Measurements from ENCODE around the gene WNT1.

The WNT1 gene

GRCh38 chr12:48970702-48971334, 7.3 kb upstream of the WNT1 start:
- DNase-seq (ENCODE audit: low spot score) = no peak
- POLR2A ChIA-PET (ENCODE audit: low non-redundant PET) = no interaction called here
- CTCF ChIA-PET = interaction anchor here (0.6 to 3.5 kb wide), 2 partner anchors 7 to 827 kb away, joined by 4 to 25 read pairs; partner anchors contain the start of gene WNT1
- no peak for TF ChIP-seq CTCF (conservative IDR thresholded peaks at IDR 0.05; ENCODE audit: low read depth)
- H3K27ac ChIP-seq = no peak overlapping the region

DNA sequence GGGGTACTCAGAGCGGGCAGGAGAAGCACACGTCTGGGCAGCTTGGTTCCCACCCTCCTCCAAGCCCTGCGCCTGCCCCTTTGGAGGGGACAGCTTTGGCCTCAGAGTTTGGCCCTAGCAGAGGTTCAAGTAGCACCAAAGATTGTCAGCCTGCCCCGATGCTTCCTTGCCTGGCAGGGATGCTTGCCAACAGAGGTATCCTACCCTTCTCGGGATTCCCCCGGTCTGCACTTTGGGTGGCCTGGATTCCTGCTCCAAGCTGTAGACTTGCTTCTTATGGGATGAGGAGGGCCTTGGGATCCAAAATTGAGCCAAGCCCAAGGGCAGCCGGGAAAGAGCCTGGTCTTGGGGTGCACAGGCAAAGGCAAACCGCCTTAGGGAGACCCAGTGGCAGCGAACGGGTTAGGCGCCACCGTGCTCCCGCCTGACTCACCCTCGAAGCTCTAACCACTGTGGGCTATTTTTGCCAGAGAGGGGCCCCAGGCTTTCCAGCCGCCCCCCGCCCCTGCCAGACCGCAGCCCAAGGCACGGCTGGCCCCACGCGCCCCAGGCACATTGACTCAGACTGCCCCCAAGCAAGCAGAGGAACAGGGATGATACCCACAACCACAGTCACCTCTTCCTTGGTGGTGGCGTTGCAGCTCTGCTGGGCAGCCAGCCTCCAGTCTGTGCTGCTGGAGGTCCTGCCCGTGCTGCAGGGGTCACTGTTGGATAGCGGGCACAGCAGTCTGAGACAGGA, 5.7 kb upstream of the WNT1 start:
- ChIA-PET POLR2A (ENCODE audit: low non-redundant PET) (no interaction called here), CTCF (no interaction called here)
- H3K27ac ChIP-seq = no peak overlapping the region
- no peak for DNase-seq (ENCODE audit: low spot score)
- TF ChIP-seq CTCF (conservative IDR thresholded peaks at IDR 0.05; ENCODE audit: low read depth) = no peak

DNA sequence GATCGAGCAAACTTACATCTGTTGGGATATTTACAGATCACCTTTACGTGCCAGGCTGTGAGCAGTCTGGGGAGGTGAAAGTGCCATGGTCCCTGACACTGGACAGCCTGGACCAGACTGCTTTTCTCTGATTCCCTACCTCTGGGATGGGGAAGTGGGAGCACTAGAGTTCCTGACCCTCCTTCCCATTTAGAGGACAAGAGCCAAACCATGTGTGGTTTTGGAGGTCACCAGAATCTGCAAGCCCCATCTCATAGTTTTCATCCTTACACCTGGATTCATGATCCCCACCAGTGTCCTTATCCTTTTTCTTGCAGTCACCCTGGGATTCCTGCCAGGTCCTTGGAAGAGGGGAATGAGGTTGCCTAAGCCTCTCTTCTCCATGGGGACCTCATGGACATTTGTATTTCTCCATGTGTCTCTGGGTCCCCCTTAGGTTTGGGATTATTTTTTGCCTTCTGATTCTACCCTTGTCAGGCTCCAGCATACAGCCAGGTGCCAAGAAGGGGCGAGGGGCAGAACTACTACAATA, 5.1 kb upstream of the WNT1 start:
- ChIA-PET POLR2A (ENCODE audit: low non-redundant PET) (no interaction called here), CTCF (no interaction called here)
- no peak overlapping the region for H3K27ac ChIP-seq
- no peak for DNase-seq (ENCODE audit: low spot score)
- no peak for TF ChIP-seq CTCF (conservative IDR thresholded peaks at IDR 0.05; ENCODE audit: low read depth)

DNA sequence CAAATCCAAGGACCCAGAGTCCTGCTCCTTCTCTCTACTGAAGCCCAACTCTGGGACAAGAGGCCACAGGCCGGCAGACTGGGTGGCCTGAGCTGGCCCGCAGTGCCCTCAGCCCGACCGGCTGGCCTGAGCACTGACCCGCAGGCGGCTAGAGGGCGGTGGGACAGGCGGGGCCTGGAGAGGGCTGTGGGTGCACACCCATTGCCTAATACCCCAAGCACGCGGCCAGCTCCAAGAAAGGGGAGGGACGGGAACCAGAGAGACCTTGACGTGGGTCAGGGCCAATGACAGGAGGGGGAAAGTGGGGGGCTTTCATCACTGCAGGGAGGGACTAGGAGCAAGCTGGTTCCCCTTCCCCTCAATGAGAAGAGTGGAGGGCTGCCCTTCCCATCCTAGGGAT, 4.6 kb upstream of the WNT1 start:
- CTCF ChIA-PET = no interaction called here
- POLR2A ChIA-PET (ENCODE audit: low non-redundant PET) = no interaction called here
- no peak overlapping the region for H3K27ac ChIP-seq
- no peak for TF ChIP-seq CTCF (conservative IDR thresholded peaks at IDR 0.05; ENCODE audit: low read depth)
- DNase-seq (ENCODE audit: low spot score) = no peak

GRCh38 chr12:48973941-48974673, 4.0 kb upstream of the WNT1 start:
- TF ChIP-seq CTCF (conservative IDR thresholded peaks at IDR 0.05; ENCODE audit: low read depth) = no peak
- ChIA-PET CTCF (no interaction called here), POLR2A (ENCODE audit: low non-redundant PET) (no interaction called here)
- DNase-seq (ENCODE audit: low spot score) = no peak
- no peak overlapping the region for H3K27ac ChIP-seq

Measured in RWPE1 (cell line).